GM12891 (cell line): ENCODE results near the gene ZNF536.

Experiments
- PAX5 ChIP-seq: IDR thresholded peaks from 2 replicates; pipeline ENCODE4 v1.6.1; 2011; ENCODE audit warnings: low read length, moderate library complexity, mild to moderate bottlenecking; ENCODE audit not compliant: insufficient read depth, severe bottlenecking
- POLR2A ChIP-seq: IDR thresholded peaks from 2 replicates; pipeline ENCODE4 v1.6.1; 2011; ENCODE audit warnings: low read depth, low read length, control low read depth
- POLR2AphosphoS5 ChIP-seq: IDR thresholded peaks from 2 replicates; pipeline ENCODE4 v1.6.1; 2011; ENCODE audit warnings: low read depth, low read length, control low read depth
- SPI1 ChIP-seq: IDR thresholded peaks from 2 replicates; pipeline ENCODE4 v1.6.1; 2011; ENCODE audit warnings: low read depth, low read length, control low read depth

DNA sequence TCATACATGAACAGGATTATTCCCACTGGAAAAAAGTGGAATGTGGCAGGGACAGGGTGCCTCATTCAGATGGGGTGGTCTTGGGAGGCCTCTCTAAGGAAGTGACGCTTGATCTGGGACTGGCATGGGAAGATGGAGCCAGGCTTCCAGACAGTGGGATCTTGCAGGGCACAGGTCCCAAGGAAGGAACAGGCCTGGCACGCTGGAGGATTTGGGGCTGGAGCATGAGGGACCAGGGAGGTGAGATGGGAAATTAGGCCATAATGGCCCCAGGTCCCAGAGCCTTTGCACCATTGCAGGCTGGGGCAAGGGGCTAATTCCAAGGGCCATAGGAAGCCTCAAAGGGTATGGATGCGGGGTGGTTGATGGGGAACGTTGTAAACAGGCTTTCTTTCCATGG, 9.2 kb downstream of the ZNF536 start:
- TF ChIP-seq POLR2A, result no peak
- TF ChIP-seq POLR2AphosphoS5, result no peak
- no peak for TF ChIP-seq SPI1
- no peak for TF ChIP-seq PAX5
